ENCODE results near the gene CBLN3. TPM values are rescaled to one million over a fixed set of nuclear protein-coding genes. Genes with fewer than 3 reads are reported as not detected.

CBLN3 gene
- total and polyA plus RNA-seq, 7 donors = 0.38 to 1.5 (median 0.70) TPM

DNA sequence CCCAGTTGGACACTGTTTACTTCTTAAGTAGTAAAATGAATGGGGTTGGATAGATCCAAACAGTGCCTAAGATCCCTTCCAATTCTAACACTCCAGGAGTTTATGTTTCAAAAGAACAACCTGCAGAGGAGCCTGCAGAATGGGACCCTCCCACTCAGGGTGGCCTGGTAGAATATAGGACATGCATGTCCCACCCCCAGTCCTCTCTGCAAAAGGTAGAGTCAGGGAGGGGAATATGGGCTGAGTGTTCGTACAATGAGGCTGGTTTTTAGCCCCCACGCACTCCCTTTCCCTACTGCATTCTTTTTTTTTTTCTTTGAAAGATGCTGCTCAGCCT, 42.5 kb downstream of the CBLN3 start:
- no peak overlapping the region for H3K4me3 ChIP-seq
- no peaks in the 10 kb centered on the region for H3K9me3 ChIP-seq
- no peak overlapping the region for H3K27ac ChIP-seq
- no peaks in the 10 kb centered on the region for H3K4me1 ChIP-seq
- H3K27me3 ChIP-seq (ENCODE audit: insufficient read depth in 3 of 3, low read length in 2 of 3) = peaks cover 0 to 27% (median 0%) of the 10 kb centered on the region in 3 donors
- no peak for DNase-seq
- intact Hi-C loops (cut with DNase I) = no loop called here
- 83 to 94% (median 87%) methylated on average over 2 of the region's 2 CpGs for WGBS, 3 donors
- TF ChIP-seq, protein P1, sequence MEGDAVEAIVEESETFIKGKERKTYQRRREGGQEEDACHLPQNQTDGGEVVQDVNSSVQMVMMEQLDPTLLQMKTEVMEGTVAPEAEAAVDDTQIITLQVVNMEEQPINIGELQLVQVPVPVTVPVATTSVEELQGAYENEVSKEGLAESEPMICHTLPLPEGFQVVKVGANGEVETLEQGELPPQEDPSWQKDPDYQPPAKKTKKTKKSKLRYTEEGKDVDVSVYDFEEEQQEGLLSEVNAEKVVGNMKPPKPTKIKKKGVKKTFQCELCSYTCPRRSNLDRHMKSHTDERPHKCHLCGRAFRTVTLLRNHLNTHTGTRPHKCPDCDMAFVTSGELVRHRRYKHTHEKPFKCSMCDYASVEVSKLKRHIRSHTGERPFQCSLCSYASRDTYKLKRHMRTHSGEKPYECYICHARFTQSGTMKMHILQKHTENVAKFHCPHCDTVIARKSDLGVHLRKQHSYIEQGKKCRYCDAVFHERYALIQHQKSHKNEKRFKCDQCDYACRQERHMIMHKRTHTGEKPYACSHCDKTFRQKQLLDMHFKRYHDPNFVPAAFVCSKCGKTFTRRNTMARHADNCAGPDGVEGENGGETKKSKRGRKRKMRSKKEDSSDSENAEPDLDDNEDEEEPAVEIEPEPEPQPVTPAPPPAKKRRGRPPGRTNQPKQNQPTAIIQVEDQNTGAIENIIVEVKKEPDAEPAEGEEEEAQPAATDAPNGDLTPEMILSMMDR (IDR thresholded peaks at IDR 0.05) = no peak
- H3K36me3 ChIP-seq (ENCODE audit: insufficient read depth in 1 of 2, low read depth in 1 of 2) = no peaks in the 10 kb centered on the region
- no peak for ATAC-seq

DNA sequence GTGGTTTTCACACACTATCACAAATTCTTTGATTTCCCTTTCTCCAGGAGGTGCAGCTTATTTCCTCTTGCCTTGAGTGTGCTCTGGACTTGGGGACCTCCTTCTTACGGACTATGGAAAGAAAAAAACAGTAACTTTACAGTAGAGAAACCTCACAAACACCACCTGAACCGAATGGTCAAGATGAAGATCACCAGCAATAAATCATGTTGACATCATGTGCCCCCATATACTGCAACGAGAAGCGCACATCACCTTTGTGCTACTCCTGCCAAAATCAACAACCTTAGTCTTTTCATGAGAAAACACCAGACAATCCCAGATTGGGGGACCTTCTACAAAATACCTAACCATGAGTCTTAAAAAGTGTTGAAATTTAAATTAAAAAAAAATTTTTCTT, 43.9 kb downstream of the CBLN3 start:
- H3K36me3 ChIP-seq (ENCODE audit: insufficient read depth in 1 of 2, low read depth in 1 of 2) = no peaks in the 10 kb centered on the region
- peaks cover 0 to 14% (median 0%) of the 10 kb centered on the region in 3 donors for H3K27me3 ChIP-seq (ENCODE audit: insufficient read depth in 3 of 3, low read length in 2 of 3)
- no peak for ATAC-seq
- WGBS, 3 donors = 79 to 81% (median 80%) methylated on average over 4 of the region's 4 CpGs
- H3K4me3 ChIP-seq = no peak overlapping the region
- intact Hi-C loops (cut with DNase I) = no loop called here
- H3K4me1 ChIP-seq = no peaks in the 10 kb centered on the region
- no peak overlapping the region for H3K27ac ChIP-seq
- TF ChIP-seq, protein P1 (IDR thresholded peaks at IDR 0.05) = no peak
- H3K9me3 ChIP-seq = no peaks in the 10 kb centered on the region
- DNase-seq = no peak

DNA sequence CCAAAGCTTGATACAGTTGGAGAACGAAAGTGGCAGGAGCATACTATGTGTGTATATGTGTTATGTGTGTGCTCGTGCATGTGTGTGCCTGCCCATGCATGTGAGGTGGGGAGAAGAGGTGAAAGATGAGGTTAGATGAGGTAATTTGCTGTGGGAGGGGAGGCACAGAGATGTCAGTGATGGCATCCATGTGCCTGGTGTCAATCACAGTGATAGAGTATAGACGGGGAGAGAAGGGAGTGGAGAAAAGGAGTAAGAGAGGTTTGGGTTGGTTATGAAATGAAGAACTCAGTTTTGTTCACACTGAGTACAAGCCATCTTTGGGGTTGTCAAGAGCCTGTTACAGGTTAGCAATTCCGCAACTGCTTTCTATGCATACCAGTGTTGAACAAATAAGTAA, 45.3 kb downstream of the CBLN3 start:
- Histone ChIP-seq H3K27me3 (ENCODE audit: insufficient read depth in 3 of 3, low read length in 2 of 3) (peaks cover 0 to 8% (median 0%) of the 10 kb centered on the region in 3 donors), H3K36me3 (ENCODE audit: insufficient read depth in 1 of 2, low read depth in 1 of 2) (no peaks in the 10 kb centered on the region), H3K4me1 (no peaks in the 10 kb centered on the region), H3K9me3 (no peaks in the 10 kb centered on the region), H3K27ac (no peak overlapping the region), H3K4me3 (no peak overlapping the region)
- DNase-seq = no peak
- 85 to 90% (median 89%) methylated on average over 4 of the region's 4 CpGs for WGBS, 3 donors
- TF ChIP-seq, protein P1 (IDR thresholded peaks at IDR 0.05) = no peak
- intact Hi-C loops (cut with DNase I) = no loop called here
- no peak for ATAC-seq

DNA sequence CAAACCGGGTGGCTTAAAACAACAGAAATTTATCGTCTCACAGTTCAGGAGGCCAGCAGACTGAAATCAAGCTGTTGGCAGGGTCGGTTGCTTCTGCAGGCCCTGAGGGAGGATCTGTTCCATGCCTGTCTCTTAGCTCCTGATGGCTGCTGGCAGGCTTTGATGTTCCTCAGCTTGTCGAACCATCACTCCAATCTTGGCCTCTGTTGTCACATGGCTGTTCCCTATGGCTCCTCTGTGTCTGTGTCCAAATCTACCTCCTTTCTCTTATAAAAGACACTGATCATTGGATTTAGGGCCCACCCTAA, 47.5 kb downstream of the CBLN3 start:
- Histone ChIP-seq H3K27me3 (ENCODE audit: insufficient read depth in 3 of 3, low read length in 2 of 3) (peaks cover 0 to 8% (median 0%) of the 10 kb centered on the region in 3 donors), H3K27ac (no peak overlapping the region), H3K4me1 (no peaks in the 10 kb centered on the region), H3K9me3 (no peaks in the 10 kb centered on the region), H3K36me3 (ENCODE audit: insufficient read depth in 1 of 2, low read depth in 1 of 2) (no peaks in the 10 kb centered on the region), H3K4me3 (no peak overlapping the region)
- TF ChIP-seq, protein P1 (IDR thresholded peaks at IDR 0.05) = no peak
- WGBS, 3 donors = 44 to 61% (median 45%) methylated on average over 4 of the region's 4 CpGs
- DNase-seq (no peak), ATAC-seq (no peak)
- intact Hi-C loops (cut with DNase I) = no loop called here

DNA sequence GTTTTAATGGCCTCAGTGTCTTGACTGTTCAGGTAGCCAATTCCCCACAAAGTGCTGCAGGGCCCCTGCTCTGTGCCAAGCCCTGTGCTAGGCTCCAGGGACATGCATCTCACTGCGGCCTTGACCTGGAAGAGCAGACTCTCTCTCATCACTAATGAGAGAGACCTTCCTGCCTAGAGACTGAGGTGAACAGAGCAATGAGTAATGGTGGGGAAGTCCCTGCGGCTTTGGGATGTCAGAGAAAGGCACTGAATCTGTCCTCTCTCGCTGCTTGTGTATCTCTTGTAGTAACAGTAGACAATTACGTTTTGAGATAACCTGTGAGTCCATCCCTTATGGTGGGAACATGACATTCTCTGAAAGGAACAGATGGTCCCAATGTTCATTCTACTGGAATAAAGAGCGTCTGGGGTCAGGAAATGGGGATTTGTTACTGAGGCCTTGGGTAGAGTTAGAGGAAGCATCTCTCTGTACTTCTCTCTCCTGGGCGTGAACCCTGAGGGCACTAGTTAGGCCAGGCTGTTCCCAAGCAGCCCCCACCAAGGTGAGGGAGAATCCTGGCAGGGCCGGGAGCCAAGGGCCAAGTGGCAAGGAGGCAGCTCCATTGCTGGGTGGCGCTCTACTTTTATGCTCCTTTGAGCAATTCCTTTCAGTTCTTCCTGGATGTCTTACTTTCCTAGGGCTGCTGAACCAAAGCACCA, 48.0 kb downstream of the CBLN3 start:
- H3K9me3 ChIP-seq = no peaks in the 10 kb centered on the region
- TF ChIP-seq, protein P1 (IDR thresholded peaks at IDR 0.05) = no peak
- 79 to 83% (median 80%) methylated on average over 8 of the region's 8 CpGs for WGBS, 3 donors
- no peaks in the 10 kb centered on the region for H3K4me1 ChIP-seq
- H3K36me3 ChIP-seq (ENCODE audit: insufficient read depth in 1 of 2, low read depth in 1 of 2) = no peaks in the 10 kb centered on the region
- ATAC-seq = no peak
- H3K4me3 ChIP-seq = no peak overlapping the region
- no peak overlapping the region for H3K27ac ChIP-seq
- DNase-seq = no peak
- intact Hi-C loops (cut with DNase I) = no loop called here
- peaks cover 0 to 8% (median 0%) of the 10 kb centered on the region in 3 donors for H3K27me3 ChIP-seq (ENCODE audit: insufficient read depth in 3 of 3, low read length in 2 of 3)
